G401 (cell line): ENCODE measurements around the gene FXYD1. TPM values are rescaled to one million over a fixed set of nuclear protein-coding genes. Genes with fewer than 3 reads are reported as not detected.

Experiments
- DNase-seq: peaks from one replicate; pipeline ENCODE4 v3.0.0-alpha.2; 2015; ENCODE audit warnings: low spot score
- in situ Hi-C: cut with HindIII; loops from 2 replicates; pipeline ENCODE4 v1.10.0; 2016; ENCODE audit warnings: low sequenced_read_pairs, mixed read lengths
- total RNA-seq: library from RNA; depleted of rRNA; stranded (reverse); fragments of >200 nt; shearing (Covaris generic); gene quantifications from 2 replicates; pipeline ENCODE4 v1.2.3, GENCODE V29; 2014

Gene FXYD1
- total RNA-seq, 1 experiment from 2014 or later, result not detected

GRCh38 chr19:35106291-35106583, 32.4 kb upstream of the FXYD1 start:
- in situ Hi-C loops, result no loop called here

GRCh38 chr19:35106898-35107541, 31.6 kb upstream of the FXYD1 start:
- in situ Hi-C loops, result no loop called here
- DNase-seq, result no peak

More at GRCh38 chr19:35106291-35106583, 32.4 kb upstream of the FXYD1 start:
- no peak for DNase-seq

DNA sequence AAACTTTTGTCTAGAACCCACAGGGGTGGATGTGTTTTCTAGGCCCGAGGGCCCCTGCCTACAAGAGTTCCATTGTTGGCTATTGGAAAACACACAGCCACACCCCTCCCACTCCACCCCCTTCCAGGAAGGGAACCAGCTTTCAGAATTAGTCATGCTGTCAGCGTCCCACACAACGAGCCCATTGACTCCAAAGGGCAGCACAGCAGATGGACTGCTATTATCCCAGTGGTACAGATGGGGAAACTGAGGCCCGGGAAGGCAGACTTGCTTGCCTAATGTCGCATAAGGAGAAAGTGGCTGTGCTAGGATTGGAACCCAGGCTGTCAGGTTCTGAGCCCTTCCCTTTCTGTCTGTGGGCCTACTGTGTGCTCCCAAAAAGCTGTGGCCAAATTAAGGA, 31.1 kb upstream of the FXYD1 start:
- no peak for DNase-seq
- in situ Hi-C loops, result no loop called here

DNA sequence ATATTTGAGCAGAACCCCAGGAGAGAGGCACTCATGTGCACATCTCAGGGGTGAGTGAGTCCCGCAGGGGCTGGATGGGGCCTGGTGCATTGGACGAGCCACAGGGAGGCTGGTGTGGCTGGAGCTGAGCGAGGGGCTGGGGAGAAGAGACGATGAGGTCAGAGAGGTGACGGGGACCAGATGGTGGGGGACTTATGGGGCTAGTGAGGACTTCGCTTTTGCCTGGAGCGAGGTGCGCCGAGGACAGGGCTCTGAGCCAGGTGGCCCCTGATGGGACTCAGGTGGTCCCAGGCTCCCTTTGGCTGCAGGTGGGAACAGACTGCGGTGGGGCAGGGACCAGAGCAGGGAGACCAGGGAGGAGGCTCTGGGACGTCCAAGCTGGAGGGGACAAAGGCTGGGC, 29.9 kb upstream of the FXYD1 start:
- in situ Hi-C loops, result no loop called here

DNA sequence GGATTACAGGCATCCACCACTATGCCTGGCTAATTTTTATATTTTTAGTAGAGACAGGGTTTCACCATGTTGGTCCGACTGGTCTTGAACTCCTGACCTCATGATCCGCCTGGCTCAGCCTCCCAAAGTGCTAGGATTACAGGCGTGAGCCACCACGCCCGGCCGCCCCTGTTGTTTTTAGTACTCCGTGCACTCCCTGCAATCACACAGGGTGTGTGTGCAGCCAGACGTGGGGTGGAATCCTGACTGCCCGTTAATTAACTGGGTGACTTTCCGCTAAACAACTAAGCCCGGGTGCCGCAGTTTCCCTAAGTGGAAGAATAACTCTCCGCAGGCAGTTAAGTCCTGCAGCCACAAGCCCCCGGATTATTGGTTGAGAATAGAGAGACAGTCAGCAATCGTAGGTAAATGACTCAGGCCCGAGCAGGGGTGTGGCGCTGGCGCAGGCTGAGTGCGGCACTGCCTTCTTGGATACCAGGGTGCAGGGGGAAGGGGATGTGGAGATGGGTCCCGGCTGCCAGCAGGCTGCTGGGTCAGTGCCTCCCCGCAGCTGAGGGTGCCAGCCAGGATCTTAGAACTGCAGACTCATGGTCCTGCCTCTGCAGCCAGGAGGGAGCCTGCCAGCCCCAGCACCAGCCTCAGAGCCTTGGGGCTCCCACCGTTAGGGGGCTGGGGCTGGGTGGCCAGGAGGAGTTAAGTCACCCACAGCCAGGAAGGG, 29.1 kb upstream of the FXYD1 start:
- DNase-seq, result no peak
- in situ Hi-C loops, result no loop called here

More for the DNA sequence above, 29.9 kb upstream of the FXYD1 start:
- no peak for DNase-seq

DNA sequence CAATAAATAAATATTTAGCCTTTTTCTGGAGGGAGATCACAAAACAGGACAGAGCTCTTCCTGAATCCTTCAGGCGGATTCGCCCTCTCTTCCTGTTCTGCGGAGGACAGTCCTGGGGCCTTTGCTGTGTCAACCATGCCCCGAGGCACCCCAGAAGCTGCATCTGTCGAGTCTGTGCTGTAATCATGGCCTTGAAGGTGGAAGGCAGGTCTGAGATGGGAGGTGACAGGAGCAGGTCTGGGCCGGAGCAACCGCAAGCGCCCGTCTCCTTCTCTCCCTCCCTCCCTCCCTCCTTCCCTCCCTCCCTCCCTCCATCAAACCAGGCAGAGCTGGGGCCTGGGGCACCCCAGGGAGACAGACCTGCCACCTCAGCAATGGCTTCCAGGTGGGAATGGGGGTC, 27.6 kb upstream of the FXYD1 start:
- DNase-seq, result no peak
- in situ Hi-C loops, result no loop called here

DNA sequence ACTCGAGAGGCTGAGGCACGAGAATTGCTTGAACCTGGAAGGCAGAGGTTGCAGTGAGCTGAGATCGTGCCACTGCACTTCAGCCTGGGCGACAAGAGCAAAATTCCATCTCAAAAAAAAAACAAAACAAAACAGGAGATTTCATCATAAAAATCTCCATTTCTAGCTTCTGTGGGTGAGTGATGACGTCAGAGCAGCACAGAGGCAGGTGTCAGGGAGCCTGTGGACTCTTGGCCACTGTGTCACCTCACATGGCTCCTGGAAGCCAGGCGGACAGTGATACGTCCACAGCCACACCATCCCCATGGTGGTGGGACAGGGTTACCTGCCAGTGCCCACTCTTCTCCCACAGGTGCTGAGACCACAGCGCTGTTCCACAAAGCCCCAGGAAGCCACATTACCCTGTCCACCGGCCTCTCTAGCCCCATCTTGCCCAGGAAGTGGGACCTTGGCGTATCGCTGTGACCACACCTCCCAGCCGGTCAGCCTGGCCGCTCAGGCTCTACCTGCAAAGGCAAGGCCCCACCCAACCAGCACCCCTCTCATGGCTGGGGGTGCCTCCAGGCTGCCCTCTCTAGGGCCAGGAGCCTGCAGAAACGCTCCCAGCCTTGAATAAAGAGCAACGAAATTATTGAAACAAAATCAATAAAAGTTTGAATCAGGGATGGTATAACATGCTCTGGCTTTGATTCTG, 25.5 kb upstream of the FXYD1 start:
- in situ Hi-C loops, result no loop called here
- no peak for DNase-seq

DNA sequence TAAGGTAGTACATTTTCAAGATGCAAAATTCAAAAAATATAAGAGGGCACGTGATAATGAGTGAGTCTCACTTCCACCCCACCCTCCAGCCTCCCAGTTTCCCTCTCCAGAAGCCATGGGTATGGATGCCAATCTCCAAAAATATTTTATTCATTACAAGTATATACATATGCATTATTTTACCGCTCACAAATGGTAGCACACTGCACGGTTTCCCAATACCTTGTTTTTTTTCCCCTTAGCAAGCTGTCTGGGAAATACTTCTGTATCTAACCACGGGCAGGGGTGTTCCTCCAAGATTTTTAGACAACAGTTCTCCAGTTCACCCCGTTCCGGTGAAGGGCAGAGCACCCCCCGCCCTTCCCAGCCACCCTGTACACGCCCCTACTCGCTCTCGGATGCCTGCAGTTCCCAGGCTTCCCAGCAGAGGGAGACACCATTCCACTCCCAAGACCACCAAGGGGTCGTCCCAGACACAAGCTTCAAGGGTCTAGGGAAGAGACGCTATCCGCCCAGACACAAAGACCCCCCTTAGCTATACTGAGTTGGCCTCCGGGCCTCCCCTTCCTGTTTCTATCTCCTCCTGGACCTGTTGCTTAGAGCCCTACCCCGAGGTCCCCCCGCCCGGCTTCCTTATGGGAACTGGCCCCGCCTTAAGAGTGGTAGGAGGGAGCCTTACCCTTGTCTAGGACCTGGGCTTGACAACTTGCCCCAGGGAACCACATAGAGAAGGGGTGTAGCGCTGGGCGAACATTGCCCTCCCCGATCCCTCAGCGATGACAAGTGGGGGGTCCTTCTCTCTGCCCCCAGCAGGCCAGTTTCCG, 24.1 kb upstream of the FXYD1 start:
- in situ Hi-C loops, result no loop called here
- peak; percentile 45 for DNase-seq

GRCh38 chr19:35115177-35115951, 23.3 kb upstream of the FXYD1 start, which contains the start of gene FXYD3:
FXYD3 (plus strand) TSS chr19:35115823; CDS start chr19:35119377, 3,554 bp downstream.
- DNase-seq, result no peak
- in situ Hi-C loops, result no loop called here

GRCh38 chr19:35116072-35116801, 22.4 kb upstream of the FXYD1 start:
- DNase-seq, result no peak
- in situ Hi-C loops, result no loop called here

- DNase-seq, result peak; percentile 24
- in situ Hi-C loops, result no loop called here
Observed at GRCh38 chr19:35117116-35117515, 21.5 kb upstream of the FXYD1 start.

DNA sequence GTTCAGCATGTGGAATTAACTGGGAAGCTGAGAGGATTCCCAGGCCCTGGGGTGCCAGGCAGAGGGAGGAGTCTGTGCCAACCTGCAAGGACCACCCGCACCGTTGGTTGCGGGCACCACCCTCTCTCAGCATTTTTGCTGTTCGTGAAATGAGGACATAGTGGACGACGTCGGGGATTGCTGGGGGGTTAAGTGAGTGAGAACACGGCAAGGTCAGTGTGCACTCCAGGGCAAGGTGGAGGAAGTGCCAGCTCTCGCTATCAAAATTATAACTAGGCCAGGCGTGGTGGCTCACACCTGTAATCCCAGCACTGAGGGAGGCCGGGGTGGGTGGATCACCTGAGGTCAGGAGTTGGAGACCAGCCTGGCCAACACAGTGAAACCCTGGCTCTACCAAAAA, 20.8 kb upstream of the FXYD1 start:
- in situ Hi-C loops, result no loop called here

GRCh38 chr19:35118268-35119020, 20.2 kb upstream of the FXYD1 start:
- in situ Hi-C loops, result no loop called here
- DNase-seq, result no peak

More for the DNA sequence above, 20.8 kb upstream of the FXYD1 start:
- DNase-seq, result no peak

DNA sequence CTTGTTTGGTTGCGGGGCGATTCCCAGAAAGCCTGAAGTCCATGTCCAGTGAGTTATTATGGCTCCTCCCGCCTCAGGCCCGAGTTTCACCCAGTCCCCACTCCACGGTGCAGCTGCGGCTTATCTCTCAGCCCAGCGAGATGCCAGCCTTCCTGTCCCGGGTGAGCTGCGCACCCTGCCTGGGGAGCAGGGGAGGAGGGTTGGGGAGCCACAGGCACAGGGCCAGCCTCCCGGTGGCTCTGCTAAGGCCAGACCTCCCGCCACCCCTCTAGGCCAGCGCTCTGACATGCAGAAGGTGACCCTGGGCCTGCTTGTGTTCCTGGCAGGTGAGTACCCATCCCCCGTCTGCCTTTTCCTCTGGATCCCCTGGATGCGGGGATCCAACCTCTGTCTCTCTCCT, 19.5 kb upstream of the FXYD1 start:
- in situ Hi-C loops, result no loop called here

DNA sequence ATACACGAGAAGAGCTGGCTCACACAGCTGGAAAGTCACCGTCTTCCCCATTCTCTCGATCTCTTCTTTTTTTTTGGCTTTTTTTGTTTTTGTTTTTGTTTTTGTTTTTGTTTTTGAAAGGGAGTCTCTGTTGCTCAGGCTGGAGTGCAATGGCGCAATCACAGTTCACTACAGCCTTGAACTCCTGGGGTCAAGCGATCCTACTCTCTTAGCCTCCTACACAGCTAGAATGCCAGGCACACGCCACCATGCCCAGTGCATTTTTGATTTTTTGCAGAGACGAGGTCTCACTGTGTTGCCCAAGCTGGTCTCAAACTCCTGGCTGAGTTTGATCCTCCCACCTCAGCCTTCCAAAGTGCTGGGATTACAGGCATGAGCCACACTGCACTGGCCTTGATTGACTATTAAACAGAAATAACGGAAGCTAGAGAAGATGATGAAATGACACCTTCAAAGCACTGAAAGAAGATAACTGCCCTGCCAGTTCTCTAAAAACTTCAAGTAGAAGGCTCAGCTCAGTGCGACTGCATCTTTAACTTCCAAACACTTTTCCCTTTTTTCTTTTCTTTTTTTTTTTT, 19.0 kb upstream of the FXYD1 start:
- in situ Hi-C loops, result no loop called here

More for the DNA sequence above, 19.5 kb upstream of the FXYD1 start:
- no peak for DNase-seq

DNA sequence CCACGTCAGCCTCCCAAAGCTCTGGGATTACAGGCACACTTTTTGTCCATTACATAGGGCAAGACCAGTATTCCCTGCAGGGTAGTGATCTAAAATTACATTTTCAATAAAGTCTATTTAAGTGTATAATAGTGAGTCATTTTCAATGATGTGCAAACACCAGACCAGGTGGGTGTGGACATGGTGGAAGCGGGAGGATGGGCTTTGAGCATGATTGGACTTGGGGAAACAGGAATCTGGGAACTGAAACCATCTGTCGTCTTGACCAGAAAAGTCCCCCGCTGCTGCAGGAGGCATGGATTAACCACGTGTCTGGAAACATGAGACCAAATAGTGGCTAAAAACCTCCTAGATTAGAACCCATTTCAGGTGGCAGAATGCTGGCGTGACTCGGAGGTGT, 18.1 kb upstream of the FXYD1 start:
- in situ Hi-C loops, result no loop called here
- DNase-seq, result peak; percentile 82

More for the DNA sequence above, 19.0 kb upstream of the FXYD1 start:
- no peak for DNase-seq

DNA sequence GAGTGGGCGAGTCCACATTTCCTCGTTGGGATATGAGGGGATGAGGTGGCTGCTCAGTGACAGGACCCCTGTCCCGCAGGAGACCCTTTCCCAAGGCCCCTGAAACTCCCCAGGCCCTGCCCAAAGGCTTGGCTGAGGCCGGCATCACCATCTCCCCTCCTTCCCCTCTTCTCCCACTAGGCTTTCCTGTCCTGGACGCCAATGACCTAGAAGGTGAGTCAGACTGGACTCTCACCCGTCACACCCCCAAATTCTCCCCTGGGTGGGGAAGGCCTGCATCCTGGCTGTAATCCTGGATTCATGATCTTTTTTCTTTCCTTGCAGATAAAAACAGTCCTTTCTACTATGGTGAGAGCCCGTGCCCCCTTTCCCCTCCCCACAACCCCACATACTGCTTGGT, 17.7 kb upstream of the FXYD1 start:
- no peak for DNase-seq
- in situ Hi-C loops, result no loop called here
